ENCODE measurements around the gene GABBR1.
A peak's percentile ranks its signal among the peaks of the same experiment; 100 is the strongest.
"Not testable (repeated sequence)": the region's sequence is repeated elsewhere in the genome, so short reads cannot be mapped to it uniquely, and the experiment has no call there.

GABBR1 gene

GRCh38 chr6:29663300-29664042 lies 30.5 kb upstream of the GABBR1 start:
- Mint-ChIP-seq H3K4me3 (no peak overlapping the region), H3K27me3 (peaks cover 39% of the 10 kb centered on the region), H3K4me1 (no peaks in the 10 kb centered on the region), H3K9me3 (no peaks in the 10 kb centered on the region), H3K27ac (no peak overlapping the region)
- no peak for DNase-seq
- ATAC-seq, result no peak

DNA sequence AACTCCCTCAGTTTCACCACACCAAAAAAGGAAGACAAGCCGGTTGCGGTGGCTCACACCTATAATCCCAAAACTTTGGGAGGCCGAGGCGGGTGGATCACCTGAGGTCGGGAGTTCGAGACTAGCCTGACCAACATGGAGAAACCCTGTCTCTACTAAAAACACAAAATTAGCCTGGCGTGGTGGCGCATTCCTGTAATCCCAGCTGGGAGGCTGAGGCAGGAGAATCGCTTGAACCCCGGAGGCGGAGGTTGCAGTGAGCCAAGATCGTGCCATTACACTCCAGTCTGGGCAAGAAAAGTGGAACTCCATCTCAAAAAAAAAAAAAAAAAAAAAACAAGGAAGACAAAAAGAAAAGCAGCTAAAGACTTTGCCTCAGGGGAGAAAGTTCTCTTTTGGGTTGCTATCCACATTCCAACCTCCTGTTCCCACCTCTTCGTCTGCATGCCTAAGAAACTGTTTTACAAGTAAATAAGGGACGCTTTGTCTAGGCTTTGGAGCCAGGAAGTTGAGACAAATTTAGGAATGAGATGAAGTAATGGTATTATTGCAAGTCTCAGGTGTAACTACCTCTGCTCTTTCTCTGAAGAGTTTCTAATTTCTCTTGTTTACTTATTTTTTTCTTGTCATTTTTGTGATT lies 28.6 kb upstream of the GABBR1 start:
- not testable (repeated sequence) for H3K4me1 Mint-ChIP-seq, H3K4me3 Mint-ChIP-seq, DNase-seq, H3K27ac Mint-ChIP-seq, ATAC-seq, H3K9me3 Mint-ChIP-seq
- H3K27me3 Mint-ChIP-seq, result peaks cover 37% of the 10 kb centered on the region

DNA sequence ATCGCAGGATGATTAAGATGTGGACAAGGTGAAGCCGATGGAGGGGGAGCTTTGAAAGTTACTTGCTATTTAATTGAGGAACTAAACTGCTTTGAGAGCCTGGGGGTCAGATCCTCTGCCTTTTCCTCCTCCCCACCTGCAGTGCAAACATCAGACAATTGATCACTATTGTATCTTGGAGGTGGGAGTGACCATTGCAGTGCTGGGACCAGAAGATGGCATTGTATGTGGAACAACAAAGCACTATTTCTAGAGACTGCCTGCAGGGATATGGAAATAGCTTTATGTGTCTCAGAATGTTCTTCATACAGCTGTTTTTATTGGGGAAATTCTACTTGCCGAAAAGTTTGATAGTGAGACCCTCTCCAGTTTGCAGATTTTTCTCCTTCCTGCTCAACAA lies 28.1 kb upstream of the GABBR1 start:
- Mint-ChIP-seq H3K27ac (peak overlapping the region in 1 of 2 donors; percentile 71), H3K9me3 (no peaks in the 10 kb centered on the region), H3K4me1 (no peaks in the 10 kb centered on the region), H3K27me3 (peaks cover 43% of the 10 kb centered on the region), H3K4me3 (no peak overlapping the region)
- ATAC-seq (no peak), DNase-seq (no peak)

DNA sequence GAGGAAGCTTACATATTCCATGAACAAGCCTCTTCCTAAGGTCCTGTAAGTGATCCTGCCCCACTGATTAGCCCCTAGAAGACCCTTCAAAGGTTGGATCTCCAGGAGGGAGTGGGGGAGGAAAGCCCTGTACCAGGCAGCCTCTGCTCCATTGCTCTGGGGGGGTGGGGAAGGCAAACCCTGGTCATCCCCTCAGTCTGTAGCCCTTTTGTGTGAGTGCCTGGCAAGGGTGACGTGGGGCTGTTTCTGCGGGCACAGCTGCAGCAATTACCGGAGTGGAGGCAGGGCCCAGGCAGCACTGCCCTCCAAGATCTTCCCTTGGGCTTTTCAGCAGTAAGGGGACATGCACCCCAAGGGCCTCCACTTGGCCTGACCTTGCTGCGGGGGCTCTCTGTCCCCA lies 23.8 kb upstream of the GABBR1 start, which contains the start of gene MOG:
TSS of gene MOG (plus strand) at position 295 of the 400 bp plus-strand sequence. CDS start 118 bp downstream, outside the sequence.
- H3K4me3 Mint-ChIP-seq, result no peak within 1 kb of the TSS
- peaks cover 36% of the 10 kb centered on the region for H3K27me3 Mint-ChIP-seq
- H3K27ac Mint-ChIP-seq, result no peak within 1 kb of the TSS
- no peaks in the 10 kb centered on the region for H3K9me3 Mint-ChIP-seq
- no peak for DNase-seq
- H3K4me1 Mint-ChIP-seq, result no peaks in the 10 kb centered on the region
- no peak for ATAC-seq

DNA sequence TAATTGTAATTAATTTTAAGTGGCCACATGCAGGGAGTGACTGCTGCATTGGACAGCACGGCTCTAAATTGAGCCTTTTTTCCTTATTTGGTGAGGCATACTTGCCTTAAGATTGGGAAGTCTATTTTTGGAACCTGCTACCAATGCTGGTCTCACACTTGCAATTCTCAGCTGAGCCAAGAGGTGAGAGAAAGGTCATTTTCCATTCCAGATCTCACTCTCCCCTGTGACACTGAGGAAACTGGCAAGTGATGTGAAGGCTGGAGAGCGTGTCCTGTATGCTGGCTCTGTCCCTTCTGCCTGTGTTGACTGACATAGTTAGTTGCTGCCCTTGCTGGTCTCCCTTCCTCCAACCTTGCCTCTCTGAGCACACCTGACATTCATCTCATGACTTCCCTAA lies 23.2 kb upstream of the GABBR1 start:
- no peaks in the 10 kb centered on the region for H3K4me1 Mint-ChIP-seq
- H3K27me3 Mint-ChIP-seq, result peaks cover 29% of the 10 kb centered on the region
- no peaks in the 10 kb centered on the region for H3K9me3 Mint-ChIP-seq
- no peak overlapping the region for H3K4me3 Mint-ChIP-seq
- H3K27ac Mint-ChIP-seq, result no peak overlapping the region
- ATAC-seq (no peak), DNase-seq (no peak)

GRCh38 chr6:29655658-29656057 lies 22.7 kb upstream of the GABBR1 start:
- Mint-ChIP-seq H3K4me1 (no peaks in the 10 kb centered on the region), H3K27me3 (peaks cover 24% of the 10 kb centered on the region), H3K9me3 (no peaks in the 10 kb centered on the region), H3K4me3 (no peak overlapping the region), H3K27ac (no peak overlapping the region)
- DNase-seq (no peak), ATAC-seq (no peak)

GRCh38 chr6:29653452-29654038 lies 20.6 kb upstream of the GABBR1 start:
- ATAC-seq (no peak), DNase-seq (peak; percentile 27 to 31)
- Mint-ChIP-seq H3K27ac (no peak overlapping the region), H3K4me1 (peaks cover 8% of the 10 kb centered on the region), H3K27me3 (peaks cover 24% of the 10 kb centered on the region), H3K4me3 (no peak overlapping the region), H3K9me3 (no peaks in the 10 kb centered on the region)

DNA sequence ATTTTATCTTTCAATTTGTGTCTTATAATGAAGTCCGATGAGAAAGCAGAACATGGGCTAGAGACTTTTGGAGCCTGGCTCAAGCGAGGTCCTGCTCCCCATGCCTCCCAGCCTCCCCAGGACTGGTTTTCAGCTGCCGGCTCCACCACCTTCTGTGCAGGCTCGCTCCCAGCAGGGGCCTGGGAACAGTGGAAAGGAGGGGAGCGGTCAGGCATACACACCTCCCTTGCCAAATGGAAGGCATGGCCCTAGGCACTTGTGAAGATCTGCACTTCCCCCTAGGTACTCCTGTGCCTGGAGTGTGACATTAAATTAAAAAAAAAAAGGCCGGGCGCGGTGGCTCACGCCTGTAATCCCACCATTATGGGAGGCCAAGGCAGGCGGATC lies 19.2 kb upstream of the GABBR1 start:
- Mint-ChIP-seq H3K9me3 (no peaks in the 10 kb centered on the region), H3K27ac (no peak overlapping the region), H3K4me3 (no peak overlapping the region), H3K27me3 (peaks cover 19% of the 10 kb centered on the region), H3K4me1 (peaks cover 8% of the 10 kb centered on the region)
- no peak for DNase-seq
- no peak for ATAC-seq

GRCh38 chr6:29651413-29652197 lies 18.6 kb upstream of the GABBR1 start:
- no peaks in the 10 kb centered on the region for H3K9me3 Mint-ChIP-seq
- H3K4me1 Mint-ChIP-seq, result peaks cover 8% of the 10 kb centered on the region
- no peak for ATAC-seq
- no peak overlapping the region for H3K4me3 Mint-ChIP-seq
- H3K27ac Mint-ChIP-seq, result no peak overlapping the region
- peaks cover 13% of the 10 kb centered on the region for H3K27me3 Mint-ChIP-seq
- DNase-seq, result no peak

DNA sequence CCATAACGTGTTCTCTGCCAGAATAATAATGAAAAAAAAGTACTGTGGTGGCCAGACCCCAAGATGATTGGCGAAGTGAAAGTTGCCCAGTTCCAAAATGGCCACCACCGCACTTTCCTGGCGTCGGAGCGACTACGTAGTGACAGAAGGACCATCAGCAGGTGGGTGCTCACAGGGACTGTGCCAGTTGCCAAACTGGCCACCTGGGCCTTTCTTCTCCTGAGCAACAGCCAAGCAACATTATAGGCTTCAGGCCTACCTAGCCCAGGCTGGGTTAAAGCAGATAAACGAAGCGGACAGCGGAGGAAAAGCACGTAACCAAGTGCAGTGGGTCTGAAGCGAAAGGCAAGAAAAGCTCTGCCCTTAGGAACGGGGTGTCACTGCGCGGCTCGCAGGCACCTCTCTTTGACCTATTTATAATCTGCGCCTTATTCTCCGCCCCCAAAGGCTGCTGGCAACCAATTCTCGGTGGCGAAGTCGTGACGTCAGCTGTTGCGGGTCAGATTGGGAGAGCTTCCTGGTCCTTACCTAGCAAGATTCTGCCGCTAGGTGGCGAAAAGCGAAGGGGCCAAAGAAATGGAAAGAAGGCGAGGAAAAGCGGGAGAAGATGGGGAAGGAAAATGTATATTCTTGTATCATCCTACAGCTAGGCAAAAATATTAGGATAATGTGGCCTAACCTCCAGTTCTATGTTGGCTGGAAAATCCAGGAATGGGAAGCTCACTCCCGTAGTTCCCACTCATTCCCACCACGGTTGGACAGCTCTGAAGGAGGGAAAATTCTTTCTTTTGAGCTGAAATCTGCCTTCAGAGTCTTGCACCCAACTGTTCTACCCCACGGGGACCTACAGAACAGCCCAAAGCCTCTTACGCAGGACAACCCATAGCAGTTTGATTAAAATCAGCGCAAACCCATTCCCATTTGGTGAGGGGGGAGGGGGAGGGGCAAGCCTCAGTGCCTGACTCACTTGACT lies 17.0 kb upstream of the GABBR1 start:
- Mint-ChIP-seq H3K27me3 (peaks cover 7% of the 10 kb centered on the region), H3K4me3 (peak overlapping the region; percentile 89 to 99), H3K27ac (peak overlapping the region; percentile 98 to 99), H3K4me1 (peaks cover 8% of the 10 kb centered on the region), H3K9me3 (no peaks in the 10 kb centered on the region)
- ATAC-seq, result peak; percentile 98
- DNase-seq, result peak; percentile 95 to 97

GRCh38 chr6:29647927-29648642 lies 15.1 kb upstream of the GABBR1 start:
- Mint-ChIP-seq H3K4me3 (no peak overlapping the region), H3K4me1 (peaks cover 8% of the 10 kb centered on the region), H3K27me3 (no peaks in the 10 kb centered on the region), H3K9me3 (no peaks in the 10 kb centered on the region), H3K27ac (no peak overlapping the region)
- DNase-seq (no peak), ATAC-seq (no peak)

DNA sequence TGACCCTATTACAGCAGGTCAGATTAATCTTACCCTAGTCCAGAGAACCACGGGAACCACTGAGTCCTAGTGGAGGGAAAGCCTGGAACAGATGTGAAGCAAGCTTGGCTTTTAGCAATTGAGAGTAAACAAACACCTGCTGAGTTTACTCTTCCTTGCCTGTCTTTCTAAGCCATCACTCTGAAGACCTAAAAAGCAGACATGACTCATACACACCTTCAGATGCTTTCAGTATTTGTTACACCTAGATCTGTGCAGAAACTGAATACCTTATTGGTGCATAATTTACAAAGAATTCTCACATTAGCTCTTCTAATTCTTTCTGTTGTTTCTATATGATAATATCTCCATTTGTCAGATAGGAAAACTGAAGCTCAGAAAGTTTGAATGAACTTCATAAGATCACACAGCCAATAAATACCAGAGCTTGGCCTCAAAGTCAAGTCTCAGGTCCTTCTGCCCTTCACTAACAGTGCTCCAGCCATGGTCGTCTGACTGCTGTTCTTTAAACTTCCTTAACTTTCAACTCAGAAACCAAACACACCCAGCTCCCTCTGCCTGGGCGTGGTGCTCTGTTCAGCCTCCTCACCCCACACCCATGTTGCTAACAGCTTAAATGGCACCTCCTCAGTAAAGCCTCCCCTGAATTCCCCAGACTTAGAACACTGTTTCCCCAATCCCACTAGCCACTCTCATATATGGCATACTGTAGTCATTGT lies 8.6 kb upstream of the GABBR1 start:
- peak overlapping the region; percentile 3 to 24 for H3K4me3 Mint-ChIP-seq
- ATAC-seq, result peak; percentile 68
- no peaks in the 10 kb centered on the region for H3K27me3 Mint-ChIP-seq
- DNase-seq, result no peak
- peak overlapping the region; percentile 38 to 44 for H3K27ac Mint-ChIP-seq
- H3K4me1 Mint-ChIP-seq, result peaks cover 12% of the 10 kb centered on the region
- H3K9me3 Mint-ChIP-seq, result no peaks in the 10 kb centered on the region

- H3K9me3 Mint-ChIP-seq, result no peaks in the 10 kb centered on the region
- no peak for DNase-seq
- no peak overlapping the region for H3K4me3 Mint-ChIP-seq
- H3K4me1 Mint-ChIP-seq, result peaks cover 22% of the 10 kb centered on the region
- H3K27me3 Mint-ChIP-seq, result peaks cover 1% of the 10 kb centered on the region
- no peak for ATAC-seq
- H3K27ac Mint-ChIP-seq, result no peak overlapping the region
These were observed 4.3 kb upstream of the GABBR1 start for GRCh38 chr6:29637247-29637646.

DNA sequence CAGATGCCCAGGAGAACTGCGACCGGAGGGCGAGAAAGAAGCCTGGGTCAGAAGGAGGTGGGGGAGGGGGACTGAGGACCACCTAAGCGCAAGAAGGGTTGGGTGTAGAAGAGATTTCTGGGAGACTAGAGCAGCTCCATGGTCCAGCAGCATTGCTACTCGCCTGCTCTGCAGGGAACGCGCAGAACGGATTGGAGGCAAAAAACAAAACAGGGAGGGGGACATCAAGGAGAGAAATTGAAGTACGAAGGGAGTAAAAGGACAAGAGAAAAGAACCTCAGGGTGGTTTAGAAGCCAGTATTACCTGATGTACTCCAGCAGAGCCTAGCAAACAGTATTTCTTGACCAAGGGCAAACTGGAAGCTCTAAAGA lies 537 bp upstream of the GABBR1 start:
- Mint-ChIP-seq H3K4me3 (peak overlapping the region; percentile 65 to 76), H3K27ac (peak overlapping the region in 1 of 2 donors; percentile 83), H3K4me1 (peaks cover 49% of the 10 kb centered on the region), H3K27me3 (peaks cover 14% of the 10 kb centered on the region), H3K9me3 (no peaks in the 10 kb centered on the region)
- DNase-seq (no peak), ATAC-seq (no peak)

Measured in stimulated activated naive CD8-positive, alpha-beta T cell treated with anti-CD3 and anti-CD28 coated beads, Interleukin-15, amount 100 ng/mL, for 72 hours (primary cell).